K562 (cell line): ENCODE measurements around the gene ZSCAN26. TPM values are rescaled to one million over a fixed set of nuclear protein-coding genes. Genes with fewer than 3 reads are reported as not detected.

Experiments
- ATAC-seq: fragments of 200-7000 bp; cut with Tn5 transposase; 3 replicates; pipeline ENCODE4 v1.9.1; 2020; ENCODE audit warnings: moderate library complexity
- BruUV-seq: library from RNA; stranded (reverse); fragments of 400-500 nt; replicated peaks from 2 replicates; lab custom pipeline; 2021; lab: Mats Ljungman, UMichigan
- CTCF ChIA-PET: fragments of 300-600 bp; formaldehyde crosslinking; extraction: SDS; loops from one replicate; lab custom pipeline; 2021; ENCODE audit warnings: low intra/inter-chr PET ratio; lab: Yijun Ruan, JAX
- POLR2A ChIA-PET: fragments of 300-600, 350-650 bp; sonication (Branson Sonifier 250); formaldehyde crosslinking; extraction: SDS; loops from one replicate; lab custom pipeline; 2021; ENCODE audit warnings: antibody characterized with exemption, inconsistent platforms; lab: Yijun Ruan, JAX
- DNase-seq, 4 experiments: peaks; one replicate each; pipeline versions ENCODE4 v3.0.0 to v3.0.0-alpha.2; 2011 to 2018; ENCODE audit warnings: low spot score in 3 of 4, mixed read lengths in 3 of 4; ENCODE audit errors: extremely low read depth in 1 of 4
- FAIRE-seq: peaks from 2 replicates; lab custom pipeline; 2011; peaks lifted over from hg19 to GRCh38; lab: Jason Lieb, UNC
- H2AFZ ChIP-seq: 2 replicates; pipeline ENCODE4 v1.6.0; 2011; ENCODE audit warnings: low read depth, low read length, control low read depth, inconsistent platforms
- H3K27ac ChIP-seq: fragments of 200-600 bp; 3 replicates; pipeline ENCODE4 v1.8.0; 2011; ENCODE audit warnings: low read depth, mild to moderate bottlenecking, control low read depth, inconsistent platforms, low read length, moderate library complexity, mixed read lengths; ENCODE audit errors: extremely low read depth
- H3K27me3 ChIP-seq, 2 experiments: fragments of 300-600 bp in 1 of 2; 2 replicates in 1 of 2; 3 replicates in 1 of 2; pipeline versions ENCODE4 v1.6.0 to v1.8.0; 2011; ENCODE audit warnings: inconsistent platforms in 2 of 2, low read length in 2 of 2, mild to moderate bottlenecking in 1 of 2, mixed read lengths in 1 of 2, moderate library complexity in 1 of 2; ENCODE audit not compliant: control insufficient read depth in 2 of 2, insufficient read depth in 2 of 2
- H3K36me3 ChIP-seq: fragments of 300-600 bp; 3 replicates; pipeline ENCODE4 v1.8.0; 2011; ENCODE audit warnings: mild to moderate bottlenecking, low read length, inconsistent platforms; ENCODE audit not compliant: control insufficient read depth, insufficient read depth
- H3K4me1 ChIP-seq, 2 experiments: fragments of 200-600 bp in 1 of 2; replicated peaks in 1 of 2; 2 replicates in 1 of 2; 3 replicates in 1 of 2; pipeline versions ENCODE4 v1.5.1 to v1.8.0; 2011; ENCODE audit warnings: inconsistent platforms in 2 of 2, low read length in 2 of 2, mild to moderate bottlenecking in 1 of 2, mixed read lengths in 1 of 2, moderate library complexity in 1 of 2; ENCODE audit not compliant: control insufficient read depth in 2 of 2, insufficient read depth in 2 of 2
- H3K4me2 ChIP-seq: 2 replicates; pipeline ENCODE4 v1.6.1; 2011; ENCODE audit warnings: low read length, control low read depth, inconsistent platforms, mixed read lengths; ENCODE audit not compliant: insufficient read depth
- H3K4me3 ChIP-seq: fragments of 200-600 bp; sonication (generic), shearing (Covaris generic); 2 replicates; pipeline ENCODE4 v1.5.1; 2016; ENCODE audit warnings: control low read depth, inconsistent platforms
- H3K79me2 ChIP-seq: fragments of 200-600 bp; 3 replicates; pipeline ENCODE4 v1.8.0; 2011; ENCODE audit warnings: low read length, inconsistent platforms; ENCODE audit not compliant: control insufficient read depth, insufficient read depth
- H3K9ac ChIP-seq, 2 experiments: 2 replicates each; pipeline versions ENCODE4 v1.6.0 to v1.6.1; 2011; ENCODE audit warnings: low read depth in 2 of 2, low read length in 2 of 2, control low read depth in 1 of 2, inconsistent platforms in 1 of 2, mild to moderate bottlenecking in 1 of 2, mixed read lengths in 1 of 2; ENCODE audit not compliant: insufficient read depth in 1 of 2
- H3K9me1 ChIP-seq: one replicate; pipeline ENCODE4 v1.6.0; 2011; ENCODE audit warnings: inconsistent platforms, mild to moderate bottlenecking, low read length, moderate library complexity; ENCODE audit not compliant: control insufficient read depth, insufficient read depth
- H3K9me3 ChIP-seq: replicated peaks from 2 replicates; pipeline ENCODE4 v1.5.1; 2011; ENCODE audit warnings: low read depth, low read length, inconsistent platforms; ENCODE audit not compliant: control insufficient read depth, insufficient read depth
- H4K20me1 ChIP-seq: replicated peaks from 2 replicates; pipeline ENCODE4 v1.6.1; 2011; ENCODE audit warnings: low read length, inconsistent platforms, mixed read lengths; ENCODE audit not compliant: control insufficient read depth, insufficient read depth
- EP400 ChIP-seq: fragments of 450-650 bp; IDR thresholded peaks from 2 replicates; pipeline ENCODE4 v1.6.1; 2017; ENCODE audit warnings: antibody characterized with exemption, mild to moderate bottlenecking, moderate library complexity
- GATAD2A ChIP-seq: fragments of 450-650 bp; IDR thresholded peaks from 2 replicates; pipeline ENCODE4 v1.6.1; 2017
- KDM5B ChIP-seq: fragments of 200-600 bp; sonication (generic); IDR thresholded peaks from 2 replicates; pipeline ENCODE4 v1.6.1; 2012; ENCODE audit warnings: low read depth, mild to moderate bottlenecking, moderate library complexity, low read length, control low read depth, inconsistent platforms; ENCODE audit not compliant: insufficient replicate concordance
- MEF2A ChIP-seq: IDR thresholded peaks from 2 replicates; pipeline ENCODE4 v1.6.1; 2011; ENCODE audit warnings: low read depth, mild to moderate bottlenecking, low read length, moderate library complexity; ENCODE audit not compliant: control insufficient read depth
- MIER1 ChIP-seq: fragments of 450-650 bp; IDR thresholded peaks from 2 replicates; pipeline ENCODE4 v1.6.1; 2016; ENCODE audit warnings: antibody characterized with exemption, mild to moderate bottlenecking, low read depth
- MTA1 ChIP-seq: fragments of 450-650 bp; IDR thresholded peaks from 2 replicates; pipeline ENCODE4 v1.6.1; 2017; ENCODE audit warnings: borderline replicate concordance
- NBN ChIP-seq: fragments of 450-650 bp; IDR thresholded peaks from 2 replicates; pipeline ENCODE4 v1.6.1; 2016; ENCODE audit warnings: low read depth, mild to moderate bottlenecking
- NFIX ChIP-seq: fragments of 250-450 bp; sonication (Bioruptor Pico); IDR thresholded peaks from 2 replicates; pipeline ENCODE4 v1.4.0; 2020; ENCODE audit warnings: low read depth, mild to moderate bottlenecking, moderate library complexity
- NR2F6 ChIP-seq: fragments of 450-650 bp; formaldehyde crosslinking; IDR thresholded peaks from 2 replicates; pipeline ENCODE4 v1.4.0; 2020; ENCODE audit warnings: mild to moderate bottlenecking
- PHF20 ChIP-seq: fragments of 450-650 bp; IDR thresholded peaks from 2 replicates; pipeline ENCODE4 v1.6.1; 2018; ENCODE audit not compliant: partially characterized antibody
- POLR2A ChIP-seq: fragments of 450-650 bp; conservative IDR thresholded peaks from 2 replicates; pipeline ENCODE4 v1.6.1; 2016
- SIX5 ChIP-seq, 2 experiments: IDR thresholded peaks; 2 replicates each; pipeline ENCODE4 v1.6.1; 2011; ENCODE audit warnings: low read length in 2 of 2, borderline replicate concordance in 1 of 2, low read depth in 1 of 2, mild to moderate bottlenecking in 1 of 2, moderate library complexity in 1 of 2; ENCODE audit not compliant: insufficient read depth in 1 of 2
- ZNF324 ChIP-seq: fragments of 250-450 bp; sonication (Bioruptor Pico); IDR thresholded peaks from 2 replicates; pipeline ENCODE4 v1.4.0; 2020; ENCODE audit warnings: mild to moderate bottlenecking
- WGBS: fragments of 100-300 bp; shearing (Covaris generic); methylation state at CpG from one replicate; pipeline ENCODE4 v1.1.6; 2016; ENCODE audit warnings: low coverage, mixed read lengths; ENCODE audit not compliant: insufficient coverage; ENCODE audit errors: missing lambda C conversion rate; 5-methylcytosine and 5-hydroxymethylcytosine counted together
- in situ Hi-C: fragments of 300-500 bp; cut with MboI; formaldehyde crosslinking; loops from 4 replicates; pipeline ENCODE4 v1.15.0; 2018; ENCODE audit warnings: inconsistent platforms, mixed read lengths
- intact Hi-C: fragments of 100-400 bp; cut with micrococcal nuclease; formaldehyde crosslinking; loops from 2 replicates; pipeline ENCODE4 v1.14.2; 2022
- polyA plus RNA-seq, 8 experiments: library from polyadenylated mRNA; depleted of rRNA in 4 of 8; stranded (reverse) in 5 of 8; unstranded in 3 of 8; fragments of >200 nt; fragmentation: Nextera tagmentation in 2 of 8; fragmentation: Illumina TruSeq in 1 of 8; extraction: Ambion mirVana in 2 of 8; extraction: Trizol in 1 of 8; gene quantifications; 2 replicates each; pipeline versions ENCODE4 v1.2.1 to v1.2.3, GENCODE V29; 2011 to 2014; ENCODE audit warnings: inconsistent platforms in 1 of 8, missing spikeins in 1 of 8
- total RNA-seq, 7 experiments: library from RNA; depleted of rRNA in 6 of 7; stranded (reverse); fragments of >200 nt in 6 of 7; fragmentation: Illumina TruSeq in 2 of 7; extraction: Trizol in 2 of 7; gene quantifications; 2 replicates each; pipeline versions ENCODE4 v1.2.1 to v1.2.3, GENCODE V29; 2011 to 2021; ENCODE audit warnings: low replicate concordance in 1 of 7
- TF ChIP-seq, protein P1 (sequence below): fragments of 450-650 bp; IDR thresholded peaks from 2 replicates; pipeline ENCODE4 v1.7.0; 2016; ENCODE audit warnings: borderline replicate concordance
- TF ChIP-seq, protein P2 (sequence below): fragments of 200-800 bp; sonication (Bioruptor generic); IDR thresholded peaks from 2 replicates; pipeline ENCODE4 v1.6.1; 2017; ENCODE audit warnings: missing genetic modification characterization, missing compliant biosample characterization
- TF ChIP-seq, protein P3 (sequence below), 2 experiments: fragments of 450-650 bp in 1 of 2; sonication (generic) in 1 of 2; formaldehyde crosslinking in 1 of 2; IDR thresholded peaks in 1 of 2; conservative IDR thresholded peaks in 1 of 2; 2 replicates each; pipeline versions ENCODE4 v1.6.1 to v1.8.1; 2016 to 2023; ENCODE audit warnings: mild to moderate bottlenecking in 2 of 2, moderate library complexity in 2 of 2, inconsistent platforms in 1 of 2, missing genetic modification reagents in 1 of 2

The ZSCAN26 gene
- total and polyA plus RNA-seq, 9 of the 15 experiments (the other 6 are each of a cell fraction or from before 2014, with no cell fraction given), result 5.9 to 14.2 (median 10.5) TPM

DNA sequence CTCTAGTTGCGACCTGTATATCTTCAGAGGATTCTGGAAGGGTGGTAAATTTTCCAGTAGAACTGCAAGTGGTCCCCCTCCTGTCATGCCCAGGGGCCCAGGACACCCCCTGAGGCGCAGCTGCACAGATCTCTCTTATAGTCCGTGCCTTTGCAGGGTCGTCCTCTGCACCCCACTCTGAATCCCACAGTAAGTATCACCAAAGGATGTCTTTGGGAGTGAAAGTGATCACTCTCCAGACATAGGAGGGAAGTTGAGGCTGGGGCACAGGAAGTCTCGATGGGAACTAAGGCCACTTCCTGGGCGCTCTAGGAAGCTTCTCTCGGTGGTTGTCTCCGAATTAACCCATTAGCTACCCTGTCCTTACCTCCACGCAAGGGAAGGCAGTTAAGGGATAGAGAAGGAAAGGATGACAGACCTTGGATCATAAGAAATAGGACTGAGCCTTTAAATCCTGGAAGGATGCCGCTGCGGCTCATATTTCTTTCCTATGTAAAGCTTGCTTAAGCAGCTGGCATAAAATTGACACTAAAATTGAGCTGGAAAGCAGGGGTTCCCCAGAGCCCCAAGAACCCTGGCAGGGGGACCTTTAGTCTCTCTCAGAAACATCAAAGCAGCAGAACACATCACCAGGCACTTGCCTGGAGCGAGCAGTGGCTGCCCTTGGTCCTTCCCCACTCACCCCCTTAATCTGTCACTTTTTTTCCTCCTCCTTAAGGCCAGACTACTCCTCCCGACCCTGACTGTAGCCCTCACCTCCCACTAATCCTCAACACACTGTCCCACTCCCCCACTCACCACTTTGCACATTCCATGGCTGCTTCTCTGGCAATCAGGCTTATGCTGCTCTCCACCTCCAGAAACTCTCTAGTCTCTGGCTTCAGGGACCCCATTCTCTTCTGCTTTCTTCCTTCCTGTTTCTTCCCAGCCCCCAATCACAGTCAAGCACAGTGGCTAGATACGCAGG, 14.7 kb upstream of the ZSCAN26 start, which contains the start of gene ZKSCAN4:
ZKSCAN4 (minus strand) TSS at position 261 of the 967 bp plus-strand sequence. CDS start 289 bp downstream, outside the sequence.
- whole genome bisulfite sequencing, result 3% methylated on average over 14 of the region's 14 CpGs
- no TSS peak for BruUV-seq
- TF ChIP-seq MEF2A, result peak; percentile 22; the same call in 1 of the 2 replicates
- no peak for TF ChIP-seq ZNF324 (CRISPR knock-in tag)
- peak; percentile 74 for TF ChIP-seq KDM5B
- TF ChIP-seq, protein P1, sequence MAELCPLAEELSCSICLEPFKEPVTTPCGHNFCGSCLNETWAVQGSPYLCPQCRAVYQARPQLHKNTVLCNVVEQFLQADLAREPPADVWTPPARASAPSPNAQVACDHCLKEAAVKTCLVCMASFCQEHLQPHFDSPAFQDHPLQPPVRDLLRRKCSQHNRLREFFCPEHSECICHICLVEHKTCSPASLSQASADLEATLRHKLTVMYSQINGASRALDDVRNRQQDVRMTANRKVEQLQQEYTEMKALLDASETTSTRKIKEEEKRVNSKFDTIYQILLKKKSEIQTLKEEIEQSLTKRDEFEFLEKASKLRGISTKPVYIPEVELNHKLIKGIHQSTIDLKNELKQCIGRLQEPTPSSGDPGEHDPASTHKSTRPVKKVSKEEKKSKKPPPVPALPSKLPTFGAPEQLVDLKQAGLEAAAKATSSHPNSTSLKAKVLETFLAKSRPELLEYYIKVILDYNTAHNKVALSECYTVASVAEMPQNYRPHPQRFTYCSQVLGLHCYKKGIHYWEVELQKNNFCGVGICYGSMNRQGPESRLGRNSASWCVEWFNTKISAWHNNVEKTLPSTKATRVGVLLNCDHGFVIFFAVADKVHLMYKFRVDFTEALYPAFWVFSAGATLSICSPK, result 0 out of 2 replicates have a peak, but pooled peaks have one; percentile 35
- 0 out of 2 replicates have a peak, but pooled peaks have one; percentile 53 for TF ChIP-seq MIER1
- 0 out of 2 replicates have a peak, but pooled peaks have one; percentile 55 for TF ChIP-seq MTA1
- TF ChIP-seq EP400, result peak; percentile 73
- TF ChIP-seq NFIX, result no peak
- TF ChIP-seq PHF20, result peak; percentile 99
- TF ChIP-seq NR2F6 (CRISPR knock-in tag), result peak; percentile 80; the same call in 1 of the 2 replicates
- TF ChIP-seq POLR2A, result peak; percentile 75
- TF ChIP-seq, protein P2, sequence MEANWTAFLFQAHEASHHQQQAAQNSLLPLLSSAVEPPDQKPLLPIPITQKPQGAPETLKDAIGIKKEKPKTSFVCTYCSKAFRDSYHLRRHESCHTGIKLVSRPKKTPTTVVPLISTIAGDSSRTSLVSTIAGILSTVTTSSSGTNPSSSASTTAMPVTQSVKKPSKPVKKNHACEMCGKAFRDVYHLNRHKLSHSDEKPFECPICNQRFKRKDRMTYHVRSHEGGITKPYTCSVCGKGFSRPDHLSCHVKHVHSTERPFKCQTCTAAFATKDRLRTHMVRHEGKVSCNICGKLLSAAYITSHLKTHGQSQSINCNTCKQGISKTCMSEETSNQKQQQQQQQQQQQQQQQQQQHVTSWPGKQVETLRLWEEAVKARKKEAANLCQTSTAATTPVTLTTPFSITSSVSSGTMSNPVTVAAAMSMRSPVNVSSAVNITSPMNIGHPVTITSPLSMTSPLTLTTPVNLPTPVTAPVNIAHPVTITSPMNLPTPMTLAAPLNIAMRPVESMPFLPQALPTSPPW (CRISPR knock-in tag), result peak; percentile 56
- TF ChIP-seq NBN, result peak; percentile 66; the same call in 1 of the 2 replicates
- TF ChIP-seq, protein P3, sequence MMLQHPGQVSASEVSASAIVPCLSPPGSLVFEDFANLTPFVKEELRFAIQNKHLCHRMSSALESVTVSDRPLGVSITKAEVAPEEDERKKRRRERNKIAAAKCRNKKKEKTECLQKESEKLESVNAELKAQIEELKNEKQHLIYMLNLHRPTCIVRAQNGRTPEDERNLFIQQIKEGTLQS (IDR thresholded peaks at IDR 0.05), result no peak
- TF ChIP-seq, protein P3 (CRISPR knock-in tag; conservative IDR thresholded peaks at IDR 0.05), result 0 out of 2 replicates have a peak, but pooled peaks have one; percentile 4
- TF ChIP-seq GATAD2A, result peak; percentile 62; the same call in 1 of the 2 replicates
- TF ChIP-seq SIX5 (IDR thresholded peaks at IDR 0.05; ENCODE audit: borderline replicate concordance in 1 of 2, insufficient read depth in 1 of 2, low read depth in 1 of 2, low read length in 2 of 2), result peak; percentile 30 to 50; a peak in 2 of 4 replicates

More for the DNA sequence above, 14.7 kb upstream of the ZSCAN26 start, which contains the start of gene ZKSCAN4:
- Histone ChIP-seq H3K4me2 (peak within 1 kb of the TSS; percentile 99), H4K20me1 (no peaks in the 10 kb centered on the region), H3K9ac (peak within 1 kb of the TSS; percentile 77 to 96), H3K9me1 (no peaks in the 10 kb centered on the region), H3K4me3 (peak within 1 kb of the TSS; percentile 73), H3K27me3 (no peaks in the 10 kb centered on the region), H2AFZ (peak within 1 kb of the TSS; percentile 97), H3K79me2 (peaks cover 19% of the 10 kb centered on the region), H3K4me1 (peaks cover 10 to 24% of the 10 kb centered on the region in 2 experiments), H3K9me3 (0 out of 2 replicates have a peak, but pooled peaks cover 2% of the 10 kb centered on the region), H3K36me3 (peaks cover 15% of the 10 kb centered on the region; the same call in 2 of the 3 replicates), H3K27ac (peak within 1 kb of the TSS; percentile 60)
- POLR2A ChIA-PET, result interaction anchor here (0.5 to 8.3 kb wide), 10 partner anchors 16 to 149 kb away, joined by 3 to 73 read pairs (median 4); partner anchors contain the start of genes PGBD1, ZKSCAN8, ZSCAN26 and ZSCAN31
- CTCF ChIA-PET, result interaction anchor here (0.8 kb wide), 1 partner anchor 99 kb away, joined by 3 read pairs; no protein-coding TSS in a partner anchor
- DNase-seq (peak; percentile 82 to 96 (median 88)), ATAC-seq (peak; percentile 94), FAIRE-seq (peak; percentile 95)
- intact Hi-C loops, result loop anchor here (1.0 kb wide), 3 partner anchors 27 to 116 kb away; partner anchors contain the start of genes ZKSCAN8 and ZSCAN9
- in situ Hi-C loops, result no loop called here
